Amygdala (tissue), 56 donors: Measurements from ENCODE around the gene TST.
A peak's percentile ranks its signal among the peaks of the same experiment; 100 is the strongest.

Experiments used
- DNase-seq, 56 donors: peaks; one replicate each; lab custom pipeline; 2025; lab: John Stamatoyannopoulos, UW

The TST gene

GRCh38 chr22:37018086-37018814 is 997 bp downstream of the TST start:
- DNase-seq: peak in 3 of 56 donors; percentile 39 to 54 (median 45)

GRCh38 chr22:37017356-37017755 is 1.9 kb downstream of the TST start:
- DNase-seq: peak in 3 of 56 donors; percentile 20 to 27 (median 21)

GRCh38 chr22:37016134-37016910 is 2.9 kb downstream of the TST start:
- DNase-seq: no peak

GRCh38 chr22:37015587-37015878 is 3.7 kb downstream of the TST start:
- DNase-seq: no peak

- no peak for DNase-seq
Observed at GRCh38 chr22:37014835-37015586, 4.2 kb downstream of the TST start.

- no peak for DNase-seq
Observed at GRCh38 chr22:37014415-37014806, 4.8 kb downstream of the TST start.

GRCh38 chr22:37012956-37013355 is 6.3 kb downstream of the TST start:
- DNase-seq: no peak

GRCh38 chr22:37012262-37012904 is 6.9 kb downstream of the TST start:
- peak in 24 of 56 donors; percentile 12 to 62 (median 34) for DNase-seq

GRCh38 chr22:37011472-37011871 is 7.8 kb downstream of the TST start:
- DNase-seq: no peak

- no peak for DNase-seq
Observed at GRCh38 chr22:37010976-37011375, 8.3 kb downstream of the TST start.

- no peak for DNase-seq
Observed at GRCh38 chr22:37010174-37010573, 9.1 kb downstream of the TST start.

- no peak for DNase-seq
Observed at GRCh38 chr22:37009490-37009889, 9.8 kb downstream of the TST start.

- DNase-seq: no peak
Observed at GRCh38 chr22:37008365-37008764, 10.9 kb downstream of the TST start.

GRCh38 chr22:37007651-37008050 is 11.6 kb downstream of the TST start:
- DNase-seq: no peak

GRCh38 chr22:37002633-37003032 is 16.6 kb downstream of the TST start:
- DNase-seq: peak in 12 of 56 donors; percentile 7 to 46 (median 18)

- no peak for DNase-seq
Observed at GRCh38 chr22:37001826-37002225, 17.4 kb downstream of the TST start.

GRCh38 chr22:37000676-37001534 is 18.3 kb downstream of the TST start:
- DNase-seq: no peak

GRCh38 chr22:36999463-36999862 is 19.8 kb downstream of the TST start:
- peak in 2 of 56 donors; percentile 12 to 19 for DNase-seq

- DNase-seq: no peak
Observed at GRCh38 chr22:36998620-36999351, 20.5 kb downstream of the TST start.
